Measurements from ENCODE around the gene PIK3R3. TPM values are rescaled to one million over a fixed set of nuclear protein-coding genes. Genes with fewer than 3 reads are reported as not detected.

The PIK3R3 gene
- total RNA-seq, result 1.0 and 3.3 TPM in 2 replicates

GRCh38 chr1:46132529-46133180, at the start of gene PIK3R3:
Gene PIK3R3, minus strand, starts transcription at chr1:46132629. Its CDS starts 677 bp downstream, at chr1:46131952.

DNA sequence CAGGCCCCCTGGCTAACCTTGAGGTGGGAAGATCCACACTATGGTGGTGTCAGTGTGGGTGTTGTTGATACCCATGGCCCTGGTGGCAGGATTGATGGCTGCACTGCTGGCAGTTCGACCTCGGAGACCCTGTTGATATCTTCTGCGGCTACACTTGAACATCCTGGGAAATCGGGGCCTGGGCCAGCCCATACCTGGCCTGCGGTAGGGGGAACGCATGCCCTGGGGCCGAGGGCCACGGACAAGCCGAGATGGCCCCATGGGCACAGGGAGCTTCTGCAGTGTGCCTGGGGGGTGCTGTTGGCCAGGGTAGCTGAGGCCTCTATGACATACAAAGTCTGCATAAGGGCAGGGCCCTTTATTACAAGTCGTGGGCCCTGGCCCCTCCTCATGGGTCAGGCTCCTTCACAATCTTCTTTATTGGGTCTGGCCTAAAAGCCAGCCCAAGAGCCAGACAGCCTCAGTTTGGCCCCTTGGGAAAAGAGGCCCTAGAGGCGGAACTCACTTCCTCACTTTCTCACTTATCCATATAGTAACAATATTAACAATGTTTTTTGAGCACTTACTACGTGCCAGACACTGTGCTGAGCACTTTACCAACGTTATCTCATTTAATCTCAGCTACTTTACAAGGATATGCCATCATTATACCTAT, 43.9 kb upstream of the PIK3R3 start, which contains the start of gene P3R3URF:
Gene P3R3URF, minus strand, starts transcription at position 278 of the 655 bp plus-strand sequence. Its CDS starts 17 bp downstream, at position 261.

GRCh38 chr1:46174448-46175231, 42.2 kb upstream of the PIK3R3 start, which contains the start of gene TSPAN1:
Gene TSPAN1, plus strand, starts transcription at chr1:46175087. Its CDS starts 6,021 bp downstream, at chr1:46181108.

Other genes starting within 250 kb of the PIK3R3 start
- 31.9 and 57.6 TPM in 2 replicates for gene TSPAN1, start 42.5 kb upstream of the PIK3R3 start, total RNA-seq
- not detected in 2 replicates for gene P3R3URF, start 43.9 kb upstream of the PIK3R3 start, total RNA-seq
- 97.0 and 112 TPM in 2 replicates for gene POMGNT1, start 65.8 kb upstream of the PIK3R3 start, total RNA-seq
- gene LURAP1, start 70.7 kb upstream of the PIK3R3 start, total RNA-seq, result 7.8 and 10.1 TPM in 2 replicates
- gene RAD54L, start 115.1 kb upstream of the PIK3R3 start, total RNA-seq, result 3.1 and 7.3 TPM in 2 replicates
- 68.7 and 90.7 TPM in 2 replicates for gene LRRC41, start 171.0 kb upstream of the PIK3R3 start, total RNA-seq
- 487 and 601 TPM in 2 replicates for gene UQCRH, start 171.1 kb upstream of the PIK3R3 start, total RNA-seq
- gene NSUN4, start 208.2 kb upstream of the PIK3R3 start, total RNA-seq, result 18.9 and 22.3 TPM in 2 replicates

Measured in hair follicular keratinocyte (primary cell).